GM19099 (cell line): Measurements from ENCODE around the gene CIRBP.

Experiments used
- POLR2A ChIP-seq: IDR thresholded peaks from 3 replicates; pipeline ENCODE4 v1.6.1; 2011; ENCODE audit warnings: low read depth; ENCODE audit not compliant: insufficient read length; ENCODE audit errors: extremely low read depth

CIRBP gene

GRCh38 chr19:1237754-1238368, 31.3 kb upstream of the CIRBP start, which contains the start of gene CBARP:
CBARP (minus strand) TSS chr19:1238005; CDS start chr19:1236100, 1,905 bp downstream.
- no peak for TF ChIP-seq POLR2A

- no peak for TF ChIP-seq POLR2A
These were observed 30.5 kb upstream of the CIRBP start for GRCh38 chr19:1238369-1239303.

DNA sequence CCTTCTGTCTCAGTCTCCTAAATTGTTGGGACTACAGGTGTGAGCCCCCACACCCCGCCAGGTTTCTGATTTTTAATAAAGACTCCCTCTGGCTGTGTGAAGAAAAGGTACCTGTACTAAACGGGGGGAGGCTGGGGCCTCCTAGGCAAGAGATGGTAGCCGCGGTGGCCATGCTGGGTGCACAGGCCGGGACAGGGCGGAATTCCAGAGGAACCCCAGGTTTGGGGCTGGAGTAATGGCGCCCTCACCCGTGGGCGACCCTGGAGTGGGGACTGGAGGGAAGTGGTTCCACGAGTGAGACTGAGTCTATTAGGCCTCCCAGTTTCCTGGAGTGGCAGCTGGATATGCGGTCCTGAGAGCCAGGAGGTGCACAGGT, 29.7 kb upstream of the CIRBP start:
- TF ChIP-seq POLR2A, result no peak

DNA sequence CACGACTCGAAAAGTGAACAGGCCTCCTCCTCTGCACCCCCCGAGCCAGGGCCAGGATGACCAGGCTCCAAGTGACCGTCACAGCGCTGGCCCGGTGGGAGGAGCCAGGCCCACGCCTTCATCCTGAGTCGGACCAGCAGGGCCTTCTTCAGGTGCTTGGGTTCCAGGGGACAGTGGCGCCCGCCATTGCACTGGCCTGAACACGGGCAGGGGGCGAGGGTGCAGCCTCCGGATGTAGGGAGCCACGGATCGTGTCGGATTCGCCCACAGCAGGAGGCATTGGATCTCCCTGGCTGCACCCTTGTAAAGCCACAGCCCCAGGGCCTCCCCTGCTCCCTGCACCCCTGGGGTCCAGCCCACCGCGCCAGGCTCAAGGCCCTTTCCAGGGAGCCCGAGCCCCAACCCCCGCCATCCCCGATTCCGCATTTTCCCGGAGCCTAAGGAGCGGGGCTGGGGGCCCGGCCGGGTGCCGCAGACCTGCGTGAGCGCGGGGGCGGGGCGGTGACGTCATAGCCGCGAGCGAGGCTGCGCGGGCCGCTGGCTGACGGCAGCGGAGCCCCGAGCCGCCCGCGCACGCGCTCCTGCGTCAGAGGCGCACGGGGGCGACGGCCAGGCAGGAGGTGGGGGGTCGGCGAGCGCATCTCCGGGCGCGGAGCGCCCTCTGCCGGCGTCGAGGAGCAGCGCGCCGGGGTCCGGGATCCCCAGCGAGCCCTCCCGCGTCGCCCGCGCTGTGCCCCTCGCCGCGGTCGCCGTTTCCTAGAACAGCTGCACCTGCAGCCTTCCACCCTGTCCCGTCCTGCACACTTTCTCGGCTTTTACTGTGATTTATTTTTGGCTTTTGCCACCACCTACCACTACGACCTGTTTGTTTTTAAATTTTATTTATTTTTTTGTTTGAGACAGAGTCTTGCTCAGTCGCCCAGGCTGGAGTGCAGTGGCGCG, 29.1 kb upstream of the CIRBP start:
- TF ChIP-seq POLR2A, result peak; percentile 31

- no peak for TF ChIP-seq POLR2A
These were observed 28.2 kb upstream of the CIRBP start for GRCh38 chr19:1240925-1241324.

- peak; percentile 70 for TF ChIP-seq POLR2A
These were observed 27.6 kb upstream of the CIRBP start, which contains the start of gene ATP5F1D for GRCh38 chr19:1241417-1242095. ATP5F1D (plus strand) TSS chr19:1241751; CDS start chr19:1241851, 100 bp downstream.

- peak; percentile 36 for TF ChIP-seq POLR2A
These were observed 25.1 kb upstream of the CIRBP start for GRCh38 chr19:1243768-1244692.

GRCh38 chr19:1244693-1245451, 24.3 kb upstream of the CIRBP start:
- no peak for TF ChIP-seq POLR2A

- TF ChIP-seq POLR2A, result no peak
These were observed 23.5 kb upstream of the CIRBP start for GRCh38 chr19:1245494-1246264.

- no peak for TF ChIP-seq POLR2A
These were observed 21.4 kb upstream of the CIRBP start for GRCh38 chr19:1247748-1248138.

- peak; percentile 95 for TF ChIP-seq POLR2A
These were observed 20.9 kb upstream of the CIRBP start, which contains the start of gene MIDN for GRCh38 chr19:1248139-1248785. MIDN (plus strand) TSS chr19:1248583; CDS start chr19:1250297, 1,714 bp downstream.

DNA sequence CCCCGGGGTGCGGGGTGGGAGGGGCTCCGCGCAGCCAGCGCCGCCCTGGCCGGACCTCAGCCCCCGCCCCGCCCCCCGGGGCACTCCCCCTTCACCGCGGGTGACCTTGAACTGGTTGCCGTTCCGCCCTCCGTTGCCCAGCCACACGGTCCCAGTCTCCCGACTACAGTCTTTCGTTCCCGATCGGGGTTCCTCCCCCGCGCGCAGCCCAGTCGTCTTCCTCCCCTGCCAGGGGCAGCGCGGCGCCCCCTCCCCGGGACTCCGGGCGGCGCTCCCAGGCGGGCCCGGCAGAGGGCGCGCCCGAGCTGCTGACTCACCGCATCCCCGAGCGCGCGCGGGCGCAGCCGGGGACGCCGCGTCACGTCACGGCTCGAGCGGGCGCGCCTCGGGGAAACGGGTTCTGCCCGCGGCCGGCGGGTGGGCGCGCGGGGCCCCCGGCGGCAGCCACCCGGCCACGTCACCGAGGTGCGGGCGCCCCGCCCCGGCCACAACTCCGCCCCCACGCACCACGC, 20.3 kb upstream of the CIRBP start:
- no peak for TF ChIP-seq POLR2A
